Amygdala (tissue), 56 donors: ENCODE data around the gene FOXO3.

Experiments
- DNase-seq, 56 donors: peaks; one replicate each; lab custom pipeline; 2025; lab: John Stamatoyannopoulos, UW

The FOXO3 gene

DNA sequence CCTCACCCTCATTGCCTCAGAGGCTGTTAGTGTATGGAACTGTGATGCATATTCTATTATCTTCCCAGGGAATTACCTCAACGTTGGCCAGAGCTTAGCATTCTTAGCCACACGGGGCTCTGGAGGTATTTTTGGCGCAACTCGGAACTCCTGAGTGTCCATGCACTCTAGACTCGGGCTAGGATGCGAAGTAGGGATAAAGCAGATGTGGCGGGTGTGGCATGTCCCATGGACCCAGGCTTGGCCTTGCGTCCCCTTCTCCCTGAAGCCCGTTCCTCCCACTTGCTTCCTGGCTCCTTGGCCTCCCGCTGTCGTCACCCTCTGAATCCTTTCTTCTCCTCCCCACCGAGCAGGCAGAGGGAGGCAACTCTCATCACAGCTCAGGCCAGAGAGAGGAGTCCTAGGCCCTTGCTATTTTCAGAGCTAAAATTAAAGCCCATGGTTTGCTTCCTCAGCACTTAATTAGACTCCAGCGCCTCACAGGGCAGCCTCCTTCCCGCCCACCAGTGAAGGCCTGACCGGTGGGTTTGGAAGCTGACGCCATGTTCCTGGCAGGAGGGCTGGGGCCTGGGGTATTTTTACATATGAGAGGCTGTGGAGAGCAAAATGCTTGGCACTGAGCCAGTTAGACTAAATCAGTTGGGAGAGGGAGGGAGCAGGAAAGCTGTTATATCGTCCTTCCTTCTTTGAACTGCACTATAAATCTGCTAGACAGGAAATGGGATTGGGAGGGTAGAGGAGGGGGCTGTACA lies 138.7 kb downstream of the FOXO3 start:
- no peak for DNase-seq

GRCh38 chr6:108702106-108702851 lies 141.6 kb downstream of the FOXO3 start:
- DNase-seq = no peak

- DNase-seq = no peak
Observed at GRCh38 chr6:108706649-108707048, 145.9 kb downstream of the FOXO3 start.

GRCh38 chr6:108707328-108707976 lies 146.7 kb downstream of the FOXO3 start:
- no peak for DNase-seq

- no peak for DNase-seq
Observed at GRCh38 chr6:108710030-108710429, 149.3 kb downstream of the FOXO3 start.

- no peak for DNase-seq
Observed at GRCh38 chr6:108710551-108710950, 149.8 kb downstream of the FOXO3 start.

DNA sequence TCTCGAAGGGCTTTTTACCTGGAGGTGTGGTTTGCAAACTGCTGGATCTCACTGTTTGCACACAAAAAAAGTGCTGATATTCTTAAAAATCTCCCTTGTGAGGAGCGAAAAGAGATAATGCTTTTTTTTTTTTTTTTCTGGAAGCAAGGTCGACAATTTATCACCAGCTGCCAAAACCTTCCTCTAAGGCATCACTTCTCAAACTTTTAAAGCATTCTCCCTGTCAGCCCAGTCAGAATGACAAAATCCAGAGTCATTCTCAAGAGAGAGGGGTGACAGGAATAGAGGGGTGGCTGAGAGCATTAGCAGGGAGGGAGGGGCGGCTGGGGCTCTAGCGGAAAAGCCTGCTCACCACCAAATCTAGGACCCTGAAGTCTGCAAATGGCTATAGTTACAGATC lies 150.4 kb downstream of the FOXO3 start:
- no peak for DNase-seq

GRCh38 chr6:108711826-108712225 lies 151.1 kb downstream of the FOXO3 start:
- DNase-seq = no peak

DNA sequence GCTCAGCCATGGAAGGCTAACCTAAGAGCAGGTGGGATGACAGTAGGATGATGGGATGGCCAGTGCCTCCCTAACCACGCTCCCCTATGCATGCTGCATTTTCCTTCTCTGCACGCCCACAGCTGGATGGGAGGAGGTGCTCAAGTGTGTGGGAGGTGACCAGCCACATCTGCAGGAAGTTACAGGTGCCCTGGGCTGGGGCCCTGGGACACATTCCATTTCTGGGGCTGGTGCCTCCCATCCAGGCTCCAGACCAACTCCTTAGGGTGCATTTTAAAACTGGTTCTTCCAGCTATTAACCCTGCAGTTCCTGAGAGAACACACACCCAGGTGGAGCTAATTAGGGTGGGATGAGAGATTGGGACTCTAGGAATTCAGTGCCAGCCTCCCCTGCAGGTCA lies 152.2 kb downstream of the FOXO3 start:
- DNase-seq = no peak

- no peak for DNase-seq
Observed at GRCh38 chr6:108714101-108714765, 153.5 kb downstream of the FOXO3 start.

- no peak for DNase-seq
Observed at GRCh38 chr6:108714766-108715414, 154.2 kb downstream of the FOXO3 start.

GRCh38 chr6:108715832-108716231 lies 155.1 kb downstream of the FOXO3 start:
- DNase-seq = no peak

DNA sequence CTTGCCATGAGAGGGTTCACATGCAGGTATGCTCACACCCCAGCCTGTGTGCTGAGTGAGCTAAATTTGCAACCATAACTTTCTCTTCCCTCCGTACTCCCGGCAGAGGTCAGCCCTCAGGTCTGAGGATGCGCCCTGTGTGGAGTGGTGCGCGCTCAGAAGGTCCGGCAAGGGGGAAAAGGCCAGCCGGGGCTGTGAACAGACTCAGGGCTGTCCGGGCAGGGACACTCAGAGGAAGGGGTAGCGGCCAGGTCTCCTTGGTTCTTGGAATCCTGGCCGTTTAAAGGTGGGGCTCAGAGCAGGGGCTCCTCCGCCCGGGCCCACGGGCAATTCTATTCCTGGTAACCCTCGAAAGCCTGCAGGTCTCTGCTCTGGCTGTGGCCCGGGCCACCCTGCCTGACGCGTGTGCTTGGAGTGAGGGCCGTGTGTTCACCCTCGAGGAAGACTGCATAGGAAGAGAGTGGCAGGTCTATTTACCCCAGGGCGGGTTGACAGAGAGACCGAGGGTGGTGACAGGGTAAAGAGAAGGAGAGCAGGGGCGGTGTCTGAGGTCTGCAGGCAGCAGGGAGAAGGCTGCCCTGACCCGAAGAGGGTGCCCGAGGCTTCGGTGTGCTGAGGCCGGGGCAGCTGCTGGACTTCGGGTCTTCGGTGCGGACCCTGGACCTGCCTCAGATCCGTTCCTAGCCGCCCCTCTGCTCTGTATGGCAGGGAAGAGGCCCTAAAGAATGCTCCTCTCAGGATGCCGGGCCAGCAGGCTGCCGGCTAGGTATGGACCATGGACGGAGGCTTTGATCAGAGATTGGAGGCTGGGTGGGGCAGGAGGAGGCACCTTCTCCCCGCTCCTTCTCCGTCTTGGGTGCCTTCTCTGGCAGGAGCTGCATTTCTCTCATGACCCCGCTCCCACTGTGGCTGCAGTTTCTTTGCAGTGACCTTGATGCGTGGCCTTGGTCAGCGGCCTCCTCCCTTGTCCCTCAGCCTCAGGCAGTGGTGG lies 156.4 kb downstream of the FOXO3 start:
- DNase-seq = no peak

- DNase-seq = no peak
Observed at GRCh38 chr6:108719477-108719876, 158.8 kb downstream of the FOXO3 start.

DNA sequence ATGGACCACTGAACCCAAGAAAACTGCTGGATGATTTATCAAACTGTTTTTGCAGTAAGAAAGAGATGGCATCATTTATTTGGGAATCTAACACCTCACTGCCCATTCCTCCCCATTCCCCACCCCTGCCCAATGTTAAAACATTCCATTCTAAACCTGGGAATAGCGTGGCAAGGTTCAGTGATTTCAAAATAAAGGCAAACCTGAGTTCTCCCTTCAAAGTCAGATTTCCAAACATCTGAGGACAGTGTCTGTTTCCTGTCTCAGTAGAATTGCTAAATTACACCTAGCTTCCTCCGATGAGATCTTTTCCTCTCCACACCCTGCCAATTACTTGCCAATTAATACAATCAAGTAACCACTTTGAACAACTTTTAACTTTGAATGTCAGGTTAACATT lies 160.1 kb downstream of the FOXO3 start:
- no peak for DNase-seq

DNA sequence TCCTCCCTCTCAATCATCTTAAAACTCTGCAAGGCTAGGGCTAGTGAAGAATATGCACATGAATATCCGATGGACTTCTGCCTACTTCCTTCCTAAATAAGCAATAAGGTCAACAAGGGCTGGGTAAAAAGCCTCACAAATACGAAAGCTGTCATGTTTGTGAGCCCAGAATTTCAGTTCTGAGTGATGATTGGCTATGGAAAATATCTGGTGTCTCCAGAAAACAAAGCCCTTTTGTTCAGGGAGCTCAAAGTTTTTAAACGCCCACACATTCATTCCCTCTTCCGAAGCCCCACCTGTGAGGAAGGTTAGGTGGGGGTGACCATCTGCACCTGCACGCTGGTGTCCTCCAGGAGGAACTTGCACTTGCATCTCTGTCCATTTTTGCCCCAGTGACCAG lies 160.6 kb downstream of the FOXO3 start:
- DNase-seq = no peak

GRCh38 chr6:108723594-108723993 lies 162.9 kb downstream of the FOXO3 start:
- DNase-seq = no peak

GRCh38 chr6:108726726-108727339 lies 166.1 kb downstream of the FOXO3 start:
- DNase-seq = no peak
